CD4-positive, alpha-beta T cell treated with Interleukin-12 subunit alpha and Interleukin-12 subunit beta, for 1 hour (primary cell): ENCODE measurements around the gene COL1A2.

Experiments used
- DNase-seq: peaks from one replicate; pipeline ENCODE4 v3.0.0-alpha.2; 2020

COL1A2 gene

DNA sequence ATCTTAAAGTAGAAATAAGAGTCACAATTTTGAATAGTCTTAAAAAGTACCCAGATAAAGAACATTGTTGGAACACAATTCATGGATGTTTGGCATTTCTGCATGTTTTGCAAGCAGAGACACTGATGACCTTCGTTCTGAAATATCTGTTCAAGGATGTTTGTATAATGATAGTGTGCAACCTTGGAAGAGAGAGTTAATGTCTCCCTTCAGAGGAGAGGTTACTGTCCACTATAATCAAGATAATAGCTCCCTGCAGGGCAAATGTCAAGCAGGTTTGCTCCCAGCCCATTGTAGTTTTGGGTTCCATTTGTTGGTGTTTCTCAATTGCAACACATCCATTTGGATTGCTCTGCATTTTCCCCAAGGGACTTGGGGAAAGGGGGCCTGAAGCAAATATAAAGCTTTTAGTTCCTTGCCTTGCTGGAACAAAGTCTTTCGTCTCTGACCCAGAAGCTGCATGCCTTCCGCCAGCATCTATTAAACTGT lies 45.2 kb downstream of the COL1A2 start:
- no peak for DNase-seq

- no peak for DNase-seq
These were observed 45.9 kb downstream of the COL1A2 start for GRCh38 chr7:94440451-94441039.

- DNase-seq = no peak
These were observed 46.4 kb downstream of the COL1A2 start for GRCh38 chr7:94441138-94441537.

DNA sequence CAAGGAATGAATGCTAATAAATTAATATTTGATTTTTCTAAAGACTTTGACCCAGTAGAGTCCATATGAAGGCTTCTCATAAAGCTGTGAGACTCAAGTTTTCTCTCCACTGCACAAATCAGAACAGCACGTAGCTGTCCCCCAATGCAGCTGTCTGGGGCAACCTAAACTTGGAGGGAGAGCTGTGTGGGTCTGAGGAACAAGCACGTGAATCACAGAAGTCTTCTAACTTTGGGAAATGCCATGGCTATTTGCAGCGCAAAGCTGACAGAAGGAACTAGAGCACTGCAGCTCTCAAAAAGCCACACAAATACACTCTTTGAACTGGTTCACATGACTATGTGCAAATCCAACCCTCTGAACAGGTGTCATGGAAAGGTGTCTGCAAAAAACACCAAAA lies 47.9 kb downstream of the COL1A2 start:
- no peak for DNase-seq

DNA sequence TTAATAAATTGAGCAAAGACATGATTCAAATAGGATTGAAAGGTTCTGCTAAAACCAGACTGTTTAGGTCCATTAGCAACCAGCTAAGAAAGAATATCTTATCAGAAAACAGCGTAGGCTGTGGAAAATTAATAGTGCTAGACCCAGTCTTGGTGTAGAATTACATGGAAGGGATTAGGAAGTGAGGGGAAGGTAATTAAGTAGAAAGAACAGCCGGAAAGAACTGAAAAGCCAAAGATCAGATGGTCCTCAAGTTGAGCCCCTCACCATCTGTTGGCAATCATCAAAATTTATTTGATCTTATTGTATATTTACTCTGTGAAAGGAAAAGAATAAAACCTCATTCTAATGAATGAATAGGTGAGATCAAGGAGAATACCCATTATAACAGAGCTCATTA lies 50.1 kb downstream of the COL1A2 start:
- no peak for DNase-seq

DNA sequence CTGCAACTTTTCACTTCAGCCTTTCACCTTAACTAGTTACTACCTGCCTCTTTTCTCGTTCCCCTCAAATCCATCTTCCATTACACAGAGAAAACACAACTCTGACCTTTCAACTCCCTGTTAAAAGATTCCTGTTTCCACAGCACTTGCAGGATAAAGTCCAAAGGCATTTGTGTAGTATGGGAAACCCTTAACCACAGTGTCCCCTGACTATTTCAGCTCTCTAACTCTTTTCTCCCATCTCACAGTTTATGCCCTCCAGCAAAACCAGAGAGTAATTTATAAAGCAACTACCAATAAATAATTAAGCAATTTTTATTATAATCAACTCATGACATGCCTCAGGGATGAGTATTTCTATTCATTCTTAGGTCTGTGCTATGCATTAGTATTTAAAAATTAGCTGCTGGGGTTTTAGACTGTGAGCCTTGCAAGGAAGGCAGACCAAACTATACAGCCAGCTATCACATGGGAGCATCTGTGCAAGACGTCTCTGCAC lies 51.0 kb downstream of the COL1A2 start:
- DNase-seq = no peak

GRCh38 chr7:94446308-94446707 lies 51.6 kb downstream of the COL1A2 start:
- DNase-seq = no peak

DNA sequence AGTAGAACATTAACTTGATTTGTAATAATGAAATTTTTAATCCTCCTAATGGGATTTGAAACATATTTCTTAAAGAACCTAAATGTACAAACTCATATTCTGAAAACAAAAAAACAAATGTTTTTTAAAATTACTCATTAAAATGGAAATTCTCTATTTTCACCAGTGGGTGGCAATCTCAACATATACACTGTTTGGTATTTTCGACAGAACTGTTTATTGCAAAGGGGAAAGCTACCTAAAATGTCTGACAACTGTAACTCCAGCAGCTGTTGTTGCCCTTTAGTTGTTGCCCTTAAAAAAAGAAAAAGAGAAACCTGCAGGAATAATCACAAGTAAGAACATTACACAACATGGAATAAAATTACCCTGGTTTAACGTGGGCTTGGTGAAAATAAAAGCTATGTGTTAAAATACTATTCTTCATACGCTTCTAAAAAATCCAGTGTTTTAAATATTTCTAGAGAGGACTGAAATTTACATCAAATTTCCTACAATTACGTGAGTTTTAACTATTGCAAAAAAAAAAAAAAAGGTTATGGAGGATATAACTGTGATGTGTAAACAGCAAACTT lies 54.5 kb downstream of the COL1A2 start:
- DNase-seq = peak; percentile 36

DNA sequence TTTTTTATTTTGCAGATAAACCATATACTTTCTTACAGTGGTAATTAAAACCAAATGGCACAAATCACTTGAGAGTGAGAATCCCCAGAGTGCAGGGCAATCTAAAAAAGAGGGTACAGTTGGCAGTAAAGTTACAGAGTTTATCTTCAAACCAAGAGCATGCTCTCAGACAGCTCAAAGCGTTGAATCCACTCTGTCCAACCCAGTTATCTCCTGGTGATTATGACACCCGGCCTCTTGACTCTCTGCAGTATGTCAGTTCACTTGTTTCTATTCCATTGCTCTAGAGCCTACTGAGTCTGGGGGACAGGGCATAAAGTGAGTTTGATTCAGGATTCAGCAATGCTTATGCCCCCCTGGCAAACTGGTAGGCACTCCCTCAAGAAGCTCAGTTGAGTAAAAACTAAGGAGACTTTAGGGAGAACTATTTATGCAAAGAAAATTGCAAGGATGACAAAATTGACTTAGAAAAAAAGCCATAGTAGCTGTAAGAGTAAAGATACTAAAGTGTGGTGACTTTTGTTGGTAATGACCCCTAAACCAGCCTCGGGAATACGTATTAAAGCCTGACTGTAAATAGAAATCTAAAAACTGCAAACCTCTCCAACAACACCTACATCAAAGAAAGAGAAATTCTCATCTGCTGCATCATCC lies 55.5 kb downstream of the COL1A2 start:
- DNase-seq = no peak

DNA sequence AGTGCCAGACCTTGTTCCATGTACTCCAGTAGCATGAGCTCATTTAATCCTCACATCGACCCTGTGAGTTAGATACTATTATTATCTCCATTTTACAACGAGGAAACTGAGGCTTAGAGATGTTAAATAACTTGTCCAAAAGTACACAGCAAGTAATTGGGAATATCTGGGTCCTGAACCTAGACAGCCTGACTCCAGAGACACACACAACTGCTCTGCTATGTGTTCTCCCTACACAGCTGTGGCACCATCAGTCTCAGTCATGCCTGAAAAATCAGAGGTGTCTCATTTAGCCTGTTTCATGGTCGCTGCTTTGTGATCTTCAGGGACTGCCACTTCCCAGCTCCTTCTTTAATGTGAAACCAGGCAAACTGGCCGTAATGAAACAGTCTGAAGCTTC lies 56.5 kb downstream of the COL1A2 start:
- DNase-seq = no peak

GRCh38 chr7:94452239-94452638 lies 57.5 kb downstream of the COL1A2 start:
- DNase-seq = no peak

DNA sequence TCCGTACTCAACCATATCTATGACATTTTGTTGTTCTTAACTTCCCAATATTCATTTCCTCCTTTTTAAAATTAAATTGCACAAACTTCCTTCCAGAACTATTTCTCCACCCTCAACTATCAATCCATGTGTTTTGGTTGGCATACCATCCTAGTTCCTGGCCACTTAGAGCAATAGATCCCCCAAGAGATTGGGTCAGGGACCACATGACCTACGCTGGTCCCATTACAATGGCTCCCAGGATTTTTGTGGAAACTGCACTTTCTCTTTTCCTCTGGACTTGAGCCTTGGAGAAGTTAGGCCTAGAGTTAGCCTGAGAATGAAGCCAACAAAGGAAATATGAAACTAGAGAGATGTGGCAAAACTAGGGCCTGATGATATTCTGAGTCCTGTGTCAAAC lies 59.2 kb downstream of the COL1A2 start:
- DNase-seq = no peak

- no peak for DNase-seq
These were observed 63.3 kb downstream of the COL1A2 start for GRCh38 chr7:94458041-94458440.

- DNase-seq = no peak
These were observed 71.8 kb downstream of the COL1A2 start for GRCh38 chr7:94466516-94466915.

DNA sequence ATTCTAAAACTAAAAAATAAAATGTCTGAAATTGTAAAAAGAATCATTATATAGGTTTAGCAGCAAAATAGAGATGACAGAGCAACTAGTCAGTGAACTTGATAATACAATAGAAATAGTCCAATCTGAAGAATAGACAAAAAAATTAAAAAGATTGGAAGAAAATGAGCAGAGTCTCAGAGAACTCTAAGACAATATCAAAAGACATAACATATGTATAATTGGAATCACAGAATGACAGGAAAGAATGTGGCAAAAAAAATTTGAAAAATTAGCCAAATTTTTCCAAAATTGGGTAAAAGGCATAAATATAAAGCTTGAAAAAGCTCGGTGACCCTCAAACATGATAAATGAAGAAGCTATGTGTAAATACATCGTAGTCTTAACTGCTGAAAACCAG lies 76.9 kb downstream of the COL1A2 start:
- DNase-seq = no peak

- DNase-seq = no peak
These were observed 77.9 kb downstream of the COL1A2 start for GRCh38 chr7:94472608-94473007.

GRCh38 chr7:94476251-94476840 lies 81.7 kb downstream of the COL1A2 start:
- no peak for DNase-seq

DNA sequence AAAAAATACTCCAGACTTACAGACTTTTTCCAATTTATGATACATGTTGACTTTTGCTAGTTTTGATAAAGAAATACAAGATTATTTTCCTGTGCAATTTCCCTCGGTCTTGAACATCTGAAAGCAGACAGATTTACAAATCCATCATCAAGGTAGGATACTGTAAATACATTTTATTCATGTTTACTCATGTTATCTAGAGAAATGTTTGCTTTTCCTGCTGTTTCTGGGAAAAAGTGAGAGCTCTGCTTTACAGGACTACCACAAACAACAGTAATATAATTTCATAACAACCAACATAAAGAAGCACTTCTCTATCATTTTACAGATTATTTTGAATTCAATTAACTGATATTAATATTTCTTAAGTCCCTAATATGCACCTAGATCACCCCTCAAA lies 83.2 kb downstream of the COL1A2 start:
- no peak for DNase-seq

GRCh38 chr7:94478648-94479214 lies 84.0 kb downstream of the COL1A2 start:
- no peak for DNase-seq
